Endodermal cell (in vitro differentiated cells): Measurements from ENCODE around the gene RSF1. TPM values are rescaled to one million over a fixed set of nuclear protein-coding genes. Genes with fewer than 3 reads are reported as not detected.

Source experiments
- DNase-seq: peaks from one replicate; pipeline ENCODE4 v3.0.0-alpha.2; 2017
- H3K27ac ChIP-seq: 2 replicates; pipeline ENCODE4 v1.5.1; 2013; ENCODE audit warnings: mild to moderate bottlenecking, low read depth, low read length, moderate library complexity
- H3K27me3 ChIP-seq: 2 replicates; pipeline ENCODE4 v1.6.1; 2013; ENCODE audit warnings: mild to moderate bottlenecking, low read length, moderate library complexity; ENCODE audit not compliant: insufficient read depth, control insufficient read depth, poor library complexity, severe bottlenecking
- H3K36me3 ChIP-seq: 2 replicates; pipeline ENCODE4 v1.7.0; 2013; ENCODE audit warnings: mild to moderate bottlenecking, low read length, moderate library complexity; ENCODE audit not compliant: control insufficient read depth, insufficient read depth
- H3K4me1 ChIP-seq: one replicate; pipeline ENCODE4 v1.7.0; 2013; ENCODE audit warnings: low read length; ENCODE audit not compliant: control insufficient read depth, insufficient read depth
- H3K4me3 ChIP-seq: 2 replicates; pipeline ENCODE4 v1.5.1; 2013; ENCODE audit warnings: mild to moderate bottlenecking, low read length, moderate library complexity
- H3K9ac ChIP-seq: 2 replicates; pipeline ENCODE4 v1.6.1; 2013; ENCODE audit warnings: mild to moderate bottlenecking, low read length, moderate library complexity; ENCODE audit not compliant: poor library complexity, severe bottlenecking; ENCODE audit errors: extremely low read depth
- H3K9me3 ChIP-seq: 2 replicates; pipeline ENCODE4 v1.6.1; 2013; ENCODE audit warnings: mild to moderate bottlenecking, low read length, moderate library complexity; ENCODE audit not compliant: control insufficient read depth
- H3K27ac Mint-ChIP-seq: 2 replicates; pipeline ENCODE4 v1.8.0; 2020; ENCODE audit warnings: mixed read lengths
- H3K27me3 Mint-ChIP-seq: 2 replicates; pipeline ENCODE4 v1.8.0; 2021; ENCODE audit warnings: mild to moderate bottlenecking, mixed read lengths; ENCODE audit not compliant: insufficient read depth
- H3K36me3 Mint-ChIP-seq: 2 replicates; pipeline ENCODE4 v1.8.0; 2020; ENCODE audit warnings: low read depth, mixed read lengths
- H3K4me1 Mint-ChIP-seq: 2 replicates; pipeline ENCODE4 v1.8.0; 2020; ENCODE audit warnings: mixed read lengths
- H3K4me3 Mint-ChIP-seq: 2 replicates; pipeline ENCODE4 v1.8.0; 2020; ENCODE audit warnings: mild to moderate bottlenecking, moderate library complexity, mixed read lengths
- H3K9me3 Mint-ChIP-seq: 2 replicates; pipeline ENCODE4 v1.8.0; 2020; ENCODE audit warnings: mild to moderate bottlenecking, mixed read lengths
- CTCF ChIP-seq: fragments of 200-600 bp; sonication (generic); conservative IDR thresholded peaks from 2 replicates; pipeline ENCODE4 v1.5.0; 2021; ENCODE audit warnings: antibody characterized with exemption, mild to moderate bottlenecking
- WGBS, 2 experiments: methylation state at CpG; one replicate each; pipeline versions ENCODE4 v1.1.5 to v1.1.7; 2013; ENCODE audit warnings: missing lambda C conversion rate in 2 of 2, mixed read lengths in 1 of 2; ENCODE audit not compliant: insufficient coverage in 1 of 2, insufficient read length in 1 of 2; 5-methylcytosine and 5-hydroxymethylcytosine counted together
- total RNA-seq, 2 donors: library from RNA; stranded (reverse); fragmentation: NEBNext Ultra II Directional in 1 of 2; extraction: Animal tissue kit (Norgen Biotek cat#: 25700) in 1 of 2; gene quantifications; 2 replicates in 1 of 2; 3 replicates in 1 of 2; pipeline ENCODE4 v1.2.1, GENCODE V29; 2021

The RSF1 gene
- total RNA-seq, 2 donors from 2014 or later, result 69.3 to 71.0 TPM

- H3K36me3 Mint-ChIP-seq, result peaks cover 39% of the 10 kb centered on the region
- no peaks in the 10 kb centered on the region for H3K9me3 Mint-ChIP-seq
- H3K9me3 ChIP-seq, result no peaks in the 10 kb centered on the region
- no peak overlapping the region for H3K9ac ChIP-seq
- peaks cover 40% of the 10 kb centered on the region for H3K36me3 ChIP-seq
- no peak overlapping the region for H3K27ac Mint-ChIP-seq
- no peak for TF ChIP-seq CTCF
- no peak overlapping the region for H3K4me3 Mint-ChIP-seq
- no peaks in the 10 kb centered on the region for H3K27me3 Mint-ChIP-seq
- H3K4me1 ChIP-seq, result no peaks in the 10 kb centered on the region
- no peaks in the 10 kb centered on the region for H3K27me3 ChIP-seq
- H3K4me1 Mint-ChIP-seq, result peaks cover 8% of the 10 kb centered on the region
- no peak overlapping the region for H3K4me3 ChIP-seq
- DNase-seq, result no peak
- no peak overlapping the region for H3K27ac ChIP-seq
These were observed 58.1 kb downstream of the RSF1 start for GRCh38 chr11:77762426-77762825.

GRCh38 chr11:77761491-77761890, 59.0 kb downstream of the RSF1 start:
- Mint-ChIP-seq H3K9me3 (no peaks in the 10 kb centered on the region), H3K36me3 (peaks cover 47% of the 10 kb centered on the region), H3K4me1 (peaks cover 2% of the 10 kb centered on the region), H3K4me3 (no peak overlapping the region), H3K27me3 (no peaks in the 10 kb centered on the region), H3K27ac (no peak overlapping the region)
- no peak overlapping the region for H3K9ac ChIP-seq
- no peak for DNase-seq
- no peak overlapping the region for H3K27ac ChIP-seq
- WGBS, 2 experiments, result 86 to 97% methylated on average over 1 to 3 of the region's 3 CpGs
- H3K4me1 ChIP-seq, result no peaks in the 10 kb centered on the region
- no peaks in the 10 kb centered on the region for H3K9me3 ChIP-seq
- H3K4me3 ChIP-seq, result no peak overlapping the region
- peaks cover 40% of the 10 kb centered on the region for H3K36me3 ChIP-seq
- no peak for TF ChIP-seq CTCF
- no peaks in the 10 kb centered on the region for H3K27me3 ChIP-seq

- TF ChIP-seq CTCF, result no peak
- peaks cover under 1% of the 10 kb centered on the region for H3K4me1 ChIP-seq
- H3K9ac ChIP-seq, result no peak overlapping the region
- H3K27ac ChIP-seq, result no peak overlapping the region
- no peaks in the 10 kb centered on the region for H3K27me3 ChIP-seq
- WGBS, 2 experiments, result 100% methylated on average over 2 of the region's 2 CpGs; no CpG with 5 or more reads in 1 of the 2 experiments
- peaks cover 46% of the 10 kb centered on the region for H3K36me3 ChIP-seq
- no peak for DNase-seq
- H3K4me3 Mint-ChIP-seq, result no peak overlapping the region
- peaks cover 57% of the 10 kb centered on the region for H3K36me3 Mint-ChIP-seq
- no peaks in the 10 kb centered on the region for H3K9me3 ChIP-seq
- H3K9me3 Mint-ChIP-seq, result no peaks in the 10 kb centered on the region
- no peak overlapping the region for H3K4me3 ChIP-seq
- H3K27me3 Mint-ChIP-seq, result no peaks in the 10 kb centered on the region
- H3K4me1 Mint-ChIP-seq, result peaks cover 6% of the 10 kb centered on the region
- H3K27ac Mint-ChIP-seq, result no peak overlapping the region
These were observed 62.2 kb downstream of the RSF1 start for GRCh38 chr11:77758331-77758730.
